H1 (cell line): ENCODE data around the gene NR2F1-AS1. TPM values are rescaled to one million over a fixed set of nuclear protein-coding genes. Genes with fewer than 3 reads are reported as not detected.

Source experiments
- CTCF ChIA-PET: fragments of 300-600 bp; sonication (Branson Sonifier 250); formaldehyde crosslinking; loops from one replicate; lab custom pipeline; 2021; ENCODE audit not compliant: partially characterized antibody; lab: Charles Lee
- POLR2A ChIA-PET: fragments of 300-600 bp; sonication (Branson Sonifier 250); formaldehyde crosslinking; loops from one replicate; lab custom pipeline; 2021; ENCODE audit warnings: inconsistent platforms; ENCODE audit not compliant: partially characterized antibody; lab: Charles Lee
- DNase-seq, 2 experiments: peaks; one replicate each; pipeline versions ENCODE4 v3.0.0 to v3.0.0-alpha.2; 2010 to 2022; ENCODE audit warnings: low spot score in 2 of 2, low read depth in 1 of 2, mixed read lengths in 1 of 2
- FAIRE-seq: peaks from 2 replicates; lab custom pipeline; 2011; peaks lifted over from hg19 to GRCh38; lab: Jason Lieb, UNC
- H2AFZ ChIP-seq: 2 replicates; pipeline ENCODE4 v1.8.1; 2012; ENCODE audit warnings: low read length, inconsistent platforms
- H2AK5ac ChIP-seq: 2 replicates; pipeline ENCODE4 v1.6.1; 2013; ENCODE audit warnings: low read depth, low read length
- H2BK120ac ChIP-seq: replicated peaks from 2 replicates; pipeline ENCODE3; 2013; ENCODE audit warnings: low read depth, low read length, inconsistent platforms
- H2BK12ac ChIP-seq: 2 replicates; pipeline ENCODE4 v1.6.1; 2013; ENCODE audit warnings: low read depth, low read length
- H2BK15ac ChIP-seq: 2 replicates; pipeline ENCODE4 v1.6.1; 2013; ENCODE audit warnings: low read length
- H2BK20ac ChIP-seq: 2 replicates; pipeline ENCODE4 v1.6.1; 2013; ENCODE audit warnings: low read length
- H2BK5ac ChIP-seq: 2 replicates; pipeline ENCODE4 v1.6.1; 2013; ENCODE audit warnings: low read depth, low read length
- H3K14ac ChIP-seq: 2 replicates; pipeline ENCODE4 v1.6.1; 2013; ENCODE audit warnings: inconsistent platforms; ENCODE audit not compliant: insufficient read length
- H3K18ac ChIP-seq: 2 replicates; pipeline ENCODE4 v1.6.1; 2013; ENCODE audit warnings: low read length; ENCODE audit errors: extremely low read depth
- H3K23ac ChIP-seq: 2 replicates; pipeline ENCODE4 v1.6.1; 2013; ENCODE audit warnings: inconsistent platforms; ENCODE audit not compliant: insufficient read length
- H3K23me2 ChIP-seq: 2 replicates; pipeline ENCODE4 v1.6.1; 2013; ENCODE audit warnings: low read depth, low read length
- H3K27ac ChIP-seq: 2 replicates; pipeline ENCODE4 v1.6.1; 2011; ENCODE audit warnings: low read depth, low read length, inconsistent platforms
- H3K27me3 ChIP-seq, 4 experiments: replicated peaks in 1 of 4; 1 replicate in 1 of 4; 2 replicates in 3 of 4; pipeline versions ENCODE4 v1.6.1 to v1.8.1; 2011 to 2013; ENCODE audit warnings: low read length in 3 of 4, mild to moderate bottlenecking in 3 of 4, inconsistent platforms in 2 of 4, mixed read lengths in 2 of 4, moderate library complexity in 1 of 4; ENCODE audit not compliant: control insufficient read depth in 3 of 4, insufficient read depth in 3 of 4; ENCODE audit errors: extremely low read depth in 1 of 4
- H3K36me3 ChIP-seq, 4 experiments: 2 replicates each; pipeline versions ENCODE4 v1.6.1 to v1.8.1; 2011 to 2013; ENCODE audit warnings: mild to moderate bottlenecking in 4 of 4, low read length in 3 of 4, moderate library complexity in 2 of 4, control low read depth in 1 of 4, inconsistent platforms in 1 of 4; ENCODE audit not compliant: insufficient read depth in 4 of 4, control insufficient read depth in 2 of 4
- H3K4ac ChIP-seq: replicated peaks from 2 replicates; pipeline ENCODE3; 2013; ENCODE audit warnings: low read length, low read depth, mixed read lengths, inconsistent platforms; ENCODE audit not compliant: insufficient read length
- H3K4me1 ChIP-seq, 4 experiments: replicated peaks in 1 of 4; 1 replicate in 1 of 4; 2 replicates in 3 of 4; pipeline versions ENCODE4 v1.6.1 to v1.8.1; 2011 to 2013; ENCODE audit warnings: low read length in 3 of 4, inconsistent platforms in 2 of 4, mixed read lengths in 1 of 4; ENCODE audit not compliant: insufficient read depth in 4 of 4, control insufficient read depth in 3 of 4
- H3K4me2 ChIP-seq, 2 experiments: 2 replicates each; pipeline versions ENCODE4 v1.6.1 to v1.8.1; 2011 to 2013; ENCODE audit warnings: low read depth in 2 of 2, low read length in 2 of 2, control low read depth in 1 of 2, inconsistent platforms in 1 of 2, mild to moderate bottlenecking in 1 of 2; ENCODE audit not compliant: insufficient read depth in 1 of 2
- H3K4me3 ChIP-seq, 4 experiments: fragments of 200-600, 300-600 bp in 1 of 4; sonication (generic), shearing (Covaris generic), sonication (Bioruptor Twin) in 1 of 4; 2 replicates each; pipeline versions ENCODE4 v1.5.1 to v1.8.1; 2011 to 2016; ENCODE audit warnings: low read length in 4 of 4, low read depth in 3 of 4, control low read depth in 2 of 4, inconsistent platforms in 2 of 4, mild to moderate bottlenecking in 2 of 4, mixed read lengths in 1 of 4, moderate library complexity in 1 of 4; ENCODE audit not compliant: insufficient read depth in 2 of 4; ENCODE audit errors: extremely low read depth in 1 of 4
- H3K56ac ChIP-seq: replicated peaks from 2 replicates; pipeline ENCODE3; 2013; ENCODE audit warnings: low read depth, mild to moderate bottlenecking, mixed read lengths, low read length, inconsistent platforms; ENCODE audit not compliant: insufficient read length
- H3K79me1 ChIP-seq: 2 replicates; pipeline ENCODE4 v1.6.1; 2013; ENCODE audit warnings: low read depth, low read length, control low read depth
- H3K79me2 ChIP-seq, 2 experiments: 2 replicates each; pipeline versions ENCODE4 v1.6.1 to v1.8.1; 2012 to 2013; ENCODE audit warnings: low read length in 2 of 2, mild to moderate bottlenecking in 2 of 2, inconsistent platforms in 1 of 2; ENCODE audit not compliant: insufficient read depth in 2 of 2, control insufficient read depth in 1 of 2
- H3K9ac ChIP-seq, 4 experiments: replicated peaks in 1 of 4; 1 replicate in 1 of 4; 2 replicates in 3 of 4; pipeline versions ENCODE4 v1.6.1 to v1.8.1; 2011 to 2013; ENCODE audit warnings: low read depth in 3 of 4, low read length in 3 of 4, control low read depth in 2 of 4, mild to moderate bottlenecking in 2 of 4, moderate library complexity in 2 of 4, inconsistent platforms in 1 of 4; ENCODE audit errors: extremely low read depth in 1 of 4
- H3K9me3 ChIP-seq, 2 experiments: 2 replicates each; pipeline versions ENCODE4 v1.6.1 to v1.8.1; 2012 to 2013; ENCODE audit warnings: mild to moderate bottlenecking in 2 of 2, moderate library complexity in 2 of 2, control low read depth in 1 of 2, inconsistent platforms in 1 of 2, low read depth in 1 of 2, low read length in 1 of 2, mixed read lengths in 1 of 2; ENCODE audit not compliant: insufficient read depth in 2 of 2
- H4K20me1 ChIP-seq, 2 experiments: replicated peaks in 1 of 2; 2 replicates each; pipeline versions ENCODE3 to v1.8.1; 2011 to 2013; ENCODE audit warnings: inconsistent platforms in 2 of 2, low read length in 2 of 2, mild to moderate bottlenecking in 1 of 2; ENCODE audit not compliant: insufficient read depth in 2 of 2, control insufficient read depth in 1 of 2
- H4K5ac ChIP-seq: 2 replicates; pipeline ENCODE4 v1.6.1; 2013; ENCODE audit warnings: low read length, low read depth, mixed read lengths, inconsistent platforms; ENCODE audit not compliant: insufficient read length
- H4K8ac ChIP-seq: 2 replicates; pipeline ENCODE4 v1.8.0; 2013; ENCODE audit warnings: mild to moderate bottlenecking, moderate library complexity, low read length, inconsistent platforms; ENCODE audit not compliant: insufficient read depth; ENCODE audit errors: extremely low read depth
- H4K91ac ChIP-seq: replicated peaks from 2 replicates; pipeline ENCODE3; 2013; ENCODE audit warnings: low read length, mixed read lengths, inconsistent platforms; ENCODE audit not compliant: insufficient read length
- EGR1 ChIP-seq: IDR thresholded peaks from 2 replicates; pipeline ENCODE4 v1.6.1; 2011; ENCODE audit warnings: low read depth, low read length, borderline replicate concordance
- EZH2 ChIP-seq: fragments of 200-600 bp; sonication (generic); IDR thresholded peaks from 2 replicates; pipeline ENCODE4 v1.7.1; 2012; ENCODE audit warnings: low read depth, mild to moderate bottlenecking, moderate library complexity, low read length, inconsistent platforms; ENCODE audit not compliant: severe bottlenecking
- GABPA ChIP-seq: IDR thresholded peaks from 2 replicates; pipeline ENCODE4 v1.6.1; 2011; ENCODE audit warnings: mild to moderate bottlenecking, low read length, moderate library complexity, borderline replicate concordance; ENCODE audit not compliant: insufficient read depth
- KDM1A ChIP-seq: fragments of 200-600, 300-600 bp; sonication (generic); IDR thresholded peaks from 2 replicates; pipeline ENCODE4 v1.7.1; 2016; ENCODE audit warnings: mild to moderate bottlenecking, low read length, borderline replicate concordance
- KDM5A ChIP-seq: fragments of 200-600 bp; IDR thresholded peaks from 2 replicates; pipeline ENCODE4 v1.7.1; 2012; ENCODE audit warnings: mild to moderate bottlenecking, low read length, inconsistent platforms, mixed read lengths
- NRF1 ChIP-seq: IDR thresholded peaks from 2 replicates; pipeline ENCODE4 v1.6.1; 2011; ENCODE audit warnings: mild to moderate bottlenecking, low read depth, low read length, improper control_type of control experiment
- PHF8 ChIP-seq: fragments of 200-600 bp; sonication (generic); conservative IDR thresholded peaks from 2 replicates; pipeline ENCODE4 v1.7.1; 2012; ENCODE audit warnings: low read depth, mild to moderate bottlenecking, inconsistent platforms, low read length, moderate library complexity
- RXRA ChIP-seq: IDR thresholded peaks from 2 replicates; pipeline ENCODE4 v1.6.1; 2011; ENCODE audit warnings: low read depth, mild to moderate bottlenecking, low read length, moderate library complexity; ENCODE audit not compliant: insufficient read depth
- SAP30 ChIP-seq: fragments of 300-600 bp; sonication (generic); IDR thresholded peaks from 2 replicates; pipeline ENCODE4 v1.7.1; 2012; ENCODE audit warnings: low read length, moderate library complexity, mild to moderate bottlenecking, inconsistent platforms; ENCODE audit not compliant: insufficient read depth, insufficient replicate concordance
- TAF1 ChIP-seq: IDR thresholded peaks from 2 replicates; pipeline ENCODE4 v1.6.1; 2011; ENCODE audit warnings: mild to moderate bottlenecking, low read depth, low read length
- USF2 ChIP-seq: IDR thresholded peaks from 2 replicates; pipeline ENCODE4 v1.6.1; 2011; ENCODE audit warnings: low read length, improper control_type of control experiment
- WGBS, 2 experiments: shearing (Covaris generic) in 1 of 2; methylation state at CpG; one replicate each; pipeline versions ENCODE4 v1.1.6 to v1.1.7; 2013 to 2015; ENCODE audit warnings: low lambda C conversion rate in 2 of 2, mixed read lengths in 2 of 2, inconsistent platforms in 1 of 2, low coverage in 1 of 2, missing lambda C conversion rate in 1 of 2; ENCODE audit not compliant: insufficient replicate concordance in 2 of 2, insufficient coverage in 1 of 2, insufficient read length in 1 of 2; ENCODE audit errors: extremely low coverage in 1 of 2, missing lambda C conversion rate in 1 of 2; 5-methylcytosine and 5-hydroxymethylcytosine counted together
- polyA plus RNA-seq, 7 experiments: library from polyadenylated mRNA; depleted of rRNA in 3 of 7; stranded (reverse) in 5 of 7; unstranded in 2 of 7; fragments of >200 nt in 5 of 7; fragments of 200-250 nt in 2 of 7; gene quantifications; 1 replicate in 5 of 7; 2 replicates in 1 of 7; 4 replicates in 1 of 7; pipeline versions ENCODE4 v1.2.1 to v1.2.3, GENCODE V29; 2011 to 2013; ENCODE audit warnings: missing spikeins in 2 of 7, mixed read lengths in 2 of 7
- total RNA-seq: library from RNA; stranded (reverse); fragmentation: NEBNext Ultra II Directional; extraction: Animal tissue kit (Norgen Biotek cat#: 25700); gene quantifications from 2 replicates; pipeline ENCODE4 v1.2.1, GENCODE V29; 2021

NR2F1-AS1 gene
- total and polyA plus RNA-seq, 2 of the 8 experiments (the other 6 are each of a cell fraction or from before 2014, with no cell fraction given): 1.6 to 5.6 TPM

- H3K36me3 ChIP-seq: no peaks in the 10 kb centered on the region
- WGBS, 2 experiments: 1% methylated on average over 36 of the region's 40 CpGs; no CpG with 5 or more reads in 1 of the 2 experiments
- H4K8ac ChIP-seq: no peak overlapping the region
- H3K9me3 ChIP-seq: no peaks in the 10 kb centered on the region
- H2BK5ac ChIP-seq: no peak overlapping the region
- POLR2A ChIA-PET: interaction anchor here (0.8 to 1.8 kb wide), 2 partner anchors 39 to 65 kb away, joined by 3 to 9 read pairs; no protein-coding TSS in a partner anchor
- no peak overlapping the region for H4K91ac ChIP-seq
- H2AFZ ChIP-seq: no peak overlapping the region
- DNase-seq (peak in 1 of 2 experiments; percentile 70), FAIRE-seq (no peak)
- no peak overlapping the region; the same call in 1 of the 2 replicates for H2BK15ac ChIP-seq
- no peak overlapping the region for H3K4ac ChIP-seq
- no peaks in the 10 kb centered on the region for H3K79me1 ChIP-seq
- peaks cover 6 to 20% of the 10 kb centered on the region in 2 experiments for H4K20me1 ChIP-seq
- no peak overlapping the region for H3K56ac ChIP-seq
- CTCF ChIA-PET: interaction anchor here (0.5 to 3.5 kb wide), 7 partner anchors 9 to 514 kb away, joined by 3 to 12 read pairs (median 7); partner anchors contain the start of genes NR2F1 and NR2F1-AS1
- H3K4me3 ChIP-seq: peak overlapping the region in 3 of 4 experiments; percentile 11 to 59 (median 32); a peak in 7 of 8 replicates
- H3K4me2 ChIP-seq: peak overlapping the region; percentile 77 to 86
- H3K18ac ChIP-seq: no peak overlapping the region
- H2AK5ac ChIP-seq: no peak overlapping the region
- no peak overlapping the region; the same call in 1 of the 2 replicates for H2BK12ac ChIP-seq
- H3K27me3 ChIP-seq: peaks cover 71 to 90% (median 89%) of the 10 kb centered on the region in 4 experiments
- H3K27ac ChIP-seq: no peak overlapping the region
- no peak overlapping the region for H3K9ac ChIP-seq
- no peaks in the 10 kb centered on the region for H3K79me2 ChIP-seq
- H2BK20ac ChIP-seq: no peak overlapping the region
- no peak overlapping the region for H3K14ac ChIP-seq
- H3K23ac ChIP-seq: no peak overlapping the region
- H3K23me2 ChIP-seq: peaks cover 7% of the 10 kb centered on the region; the same call in 1 of the 2 replicates
- peaks cover 10 to 27% (median 17%) of the 10 kb centered on the region in 4 experiments for H3K4me1 ChIP-seq
- H2BK120ac ChIP-seq: no peak overlapping the region
- H4K5ac ChIP-seq: no peak overlapping the region
- TF ChIP-seq KDM5A: no peak
- no peak for TF ChIP-seq RXRA
- TF ChIP-seq USF2: peak; percentile 20; the same call in 1 of the 2 replicates
- TF ChIP-seq EZH2: no peak
- no peak for TF ChIP-seq NRF1
- TF ChIP-seq PHF8: no peak
- no peak for TF ChIP-seq KDM1A
- no peak for TF ChIP-seq EGR1
- no peak for TF ChIP-seq GABPA
- no peak for TF ChIP-seq SAP30
- no peak for TF ChIP-seq TAF1
Measured at GRCh38 chr5:93572101-93572607, 8.9 kb downstream of the NR2F1-AS1 start.
